HUES6 (cell line): ENCODE results near the gene BMP8B.
A peak's percentile ranks its signal among the peaks of the same experiment; 100 is the strongest.

Source experiments
- H3K27ac ChIP-seq: 2 replicates; pipeline ENCODE4 v1.7.0; 2013; ENCODE audit warnings: low read depth, mild to moderate bottlenecking, low read length, inconsistent platforms
- H3K27me3 ChIP-seq: 2 replicates; pipeline ENCODE4 v1.6.1; 2013; ENCODE audit warnings: low read length; ENCODE audit not compliant: control insufficient read depth, insufficient read depth
- H3K36me3 ChIP-seq: 2 replicates; pipeline ENCODE4 v1.6.1; 2013; ENCODE audit warnings: low read length; ENCODE audit not compliant: control insufficient read depth, insufficient read depth
- H3K4me1 ChIP-seq: 2 replicates; pipeline ENCODE4 v1.6.1; 2013; ENCODE audit warnings: low read length; ENCODE audit not compliant: control insufficient read depth, insufficient read depth
- H3K4me3 ChIP-seq: 2 replicates; pipeline ENCODE4 v1.5.1; 2013; ENCODE audit warnings: low read depth, low read length
- H3K9ac ChIP-seq: one replicate; pipeline ENCODE4 v1.6.1; 2013; ENCODE audit warnings: mild to moderate bottlenecking, low read length
- H3K9me3 ChIP-seq: 2 replicates; pipeline ENCODE4 v1.6.1; 2013; ENCODE audit warnings: low read depth, low read length; ENCODE audit not compliant: control insufficient read depth, insufficient read depth

BMP8B gene

DNA sequence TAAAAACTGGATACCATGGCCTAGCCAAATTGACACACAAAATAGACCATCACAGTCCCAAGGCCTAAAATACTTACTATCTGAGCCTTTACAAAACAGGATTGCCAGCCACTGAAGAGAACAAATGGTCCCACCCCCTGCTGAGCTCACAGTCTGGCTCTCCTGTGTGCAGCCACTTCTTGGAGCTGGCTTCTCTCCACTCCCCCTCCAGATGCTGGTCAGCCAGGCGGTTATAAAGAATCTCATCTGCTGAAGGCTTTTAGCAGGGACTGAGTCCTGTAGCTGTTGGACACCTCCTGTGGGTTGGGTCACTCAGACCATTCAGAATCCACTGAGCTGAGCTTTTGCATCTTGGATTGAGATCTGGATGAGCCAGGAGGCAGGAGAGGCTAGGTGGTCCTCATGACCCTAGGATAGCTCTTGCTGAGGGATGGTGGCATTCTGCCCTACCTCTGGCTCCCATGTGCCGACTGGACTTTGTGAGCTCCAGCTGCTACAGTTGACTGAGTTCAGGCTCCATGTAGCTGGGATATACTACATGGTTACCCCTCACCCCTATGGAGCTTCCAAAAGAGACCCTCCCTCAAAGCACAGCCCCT lies 33.7 kb downstream of the BMP8B start:
- Histone ChIP-seq H3K27me3 (no peaks in the 10 kb centered on the region), H3K4me1 (no peaks in the 10 kb centered on the region), H3K27ac (no peak overlapping the region), H3K9me3 (peaks cover 3% of the 10 kb centered on the region; the same call in 1 of the 2 replicates), H3K36me3 (peaks cover 74% of the 10 kb centered on the region), H3K4me3 (no peak overlapping the region), H3K9ac (no peak overlapping the region)

DNA sequence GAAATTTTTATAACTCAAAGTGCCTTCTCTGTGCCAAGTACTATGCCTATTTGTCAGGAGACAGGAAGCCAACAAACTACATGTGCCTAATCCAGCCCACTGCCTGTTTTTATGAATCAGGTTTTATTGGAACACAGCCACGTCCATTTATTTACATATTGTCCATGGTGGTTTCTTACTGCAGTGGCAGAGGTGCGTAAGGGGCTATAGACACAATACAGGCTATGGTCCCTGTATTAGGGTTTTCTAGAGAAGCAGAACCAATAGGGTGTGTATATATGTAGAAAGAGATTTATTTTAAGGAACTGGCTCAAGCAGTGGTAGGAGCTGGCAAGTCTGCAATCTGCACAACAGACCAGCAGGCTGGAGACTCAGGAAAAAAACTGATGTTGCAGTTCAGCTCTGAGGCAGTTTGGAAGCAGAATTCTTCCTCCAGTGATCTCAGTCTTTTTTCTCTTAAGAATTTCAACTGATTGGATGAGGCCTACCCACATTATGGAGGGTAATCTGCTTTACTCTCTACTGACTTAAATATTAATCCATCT lies 34.6 kb downstream of the BMP8B start:
- Histone ChIP-seq H3K4me1 (no peaks in the 10 kb centered on the region), H3K4me3 (no peak overlapping the region), H3K36me3 (peaks cover 80% of the 10 kb centered on the region), H3K27me3 (no peaks in the 10 kb centered on the region), H3K27ac (no peak overlapping the region), H3K9me3 (no peaks in the 10 kb centered on the region), H3K9ac (no peak overlapping the region)

DNA sequence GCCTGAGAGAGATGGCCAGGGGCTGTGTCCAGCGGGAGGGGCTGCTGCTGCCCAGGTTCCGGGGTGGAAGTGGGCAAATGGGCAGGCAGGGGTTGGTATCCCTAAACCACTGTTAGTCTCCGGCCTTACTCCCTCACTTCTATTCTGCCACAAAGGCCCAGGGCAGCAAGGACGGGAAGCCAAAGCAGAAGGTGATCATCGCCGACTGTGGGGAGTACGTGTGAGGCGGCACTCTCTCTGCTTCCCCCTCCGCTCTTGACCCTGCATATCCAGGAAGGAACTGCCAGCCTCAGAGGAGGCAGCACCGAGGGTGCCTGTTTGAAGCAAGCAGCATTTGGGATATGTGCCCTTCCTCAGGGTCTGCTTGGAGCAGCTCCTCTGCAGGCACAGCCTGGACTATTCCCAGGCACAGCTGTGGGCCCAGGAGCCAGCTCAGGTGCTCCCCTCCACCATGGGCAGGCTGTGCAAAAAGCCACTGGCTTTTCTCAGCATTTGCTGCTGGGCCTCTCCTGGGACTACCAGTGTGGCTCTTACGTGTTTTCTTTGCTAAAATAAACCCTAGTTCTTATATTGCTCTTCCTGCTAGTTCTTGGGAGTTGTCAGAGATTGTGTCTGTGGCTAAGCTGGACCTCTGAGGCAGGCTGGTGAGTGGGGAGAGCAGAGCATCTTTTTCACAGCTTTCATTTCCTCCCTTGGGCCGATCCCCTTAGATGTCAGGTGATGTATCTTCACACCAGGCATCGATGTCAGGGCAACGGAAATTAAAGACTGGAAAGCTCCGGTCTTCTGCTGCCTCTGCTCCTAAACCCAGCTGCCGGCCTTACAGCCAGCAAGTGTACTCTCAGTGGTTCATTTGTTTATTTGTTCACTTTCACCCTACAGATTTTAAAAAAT lies 35.3 kb downstream of the BMP8B start:
- H3K9ac ChIP-seq: no peak overlapping the region
- no peak overlapping the region for H3K4me3 ChIP-seq
- H3K4me1 ChIP-seq: no peaks in the 10 kb centered on the region
- H3K27ac ChIP-seq: no peak overlapping the region
- H3K36me3 ChIP-seq: peaks cover 87% of the 10 kb centered on the region
- H3K27me3 ChIP-seq: no peaks in the 10 kb centered on the region
- no peaks in the 10 kb centered on the region for H3K9me3 ChIP-seq

- H3K4me3 ChIP-seq: no peak overlapping the region
- H3K27ac ChIP-seq: no peak overlapping the region
- peaks cover 92% of the 10 kb centered on the region for H3K36me3 ChIP-seq
- H3K9ac ChIP-seq: no peak overlapping the region
- H3K9me3 ChIP-seq: no peaks in the 10 kb centered on the region
- no peaks in the 10 kb centered on the region for H3K4me1 ChIP-seq
- no peaks in the 10 kb centered on the region for H3K27me3 ChIP-seq
Measured at GRCh38 chr1:39752703-39753102, 36.0 kb downstream of the BMP8B start.

- no peak overlapping the region for H3K27ac ChIP-seq
- H3K36me3 ChIP-seq: peaks cover 92% of the 10 kb centered on the region
- no peaks in the 10 kb centered on the region for H3K4me1 ChIP-seq
Measured at GRCh38 chr1:39751595-39751994, 37.1 kb downstream of the BMP8B start.

GRCh38 chr1:39745016-39745670 lies 43.5 kb downstream of the BMP8B start:
- Histone ChIP-seq H3K9ac (no peak overlapping the region), H3K36me3 (peaks cover 87% of the 10 kb centered on the region), H3K9me3 (no peaks in the 10 kb centered on the region), H3K27me3 (no peaks in the 10 kb centered on the region), H3K27ac (no peak overlapping the region), H3K4me3 (no peak overlapping the region), H3K4me1 (no peaks in the 10 kb centered on the region)

More at GRCh38 chr1:39751595-39751994, 37.1 kb downstream of the BMP8B start:
- Histone ChIP-seq H3K4me3 (no peak overlapping the region), H3K27me3 (no peaks in the 10 kb centered on the region), H3K9me3 (no peaks in the 10 kb centered on the region), H3K9ac (no peak overlapping the region)

DNA sequence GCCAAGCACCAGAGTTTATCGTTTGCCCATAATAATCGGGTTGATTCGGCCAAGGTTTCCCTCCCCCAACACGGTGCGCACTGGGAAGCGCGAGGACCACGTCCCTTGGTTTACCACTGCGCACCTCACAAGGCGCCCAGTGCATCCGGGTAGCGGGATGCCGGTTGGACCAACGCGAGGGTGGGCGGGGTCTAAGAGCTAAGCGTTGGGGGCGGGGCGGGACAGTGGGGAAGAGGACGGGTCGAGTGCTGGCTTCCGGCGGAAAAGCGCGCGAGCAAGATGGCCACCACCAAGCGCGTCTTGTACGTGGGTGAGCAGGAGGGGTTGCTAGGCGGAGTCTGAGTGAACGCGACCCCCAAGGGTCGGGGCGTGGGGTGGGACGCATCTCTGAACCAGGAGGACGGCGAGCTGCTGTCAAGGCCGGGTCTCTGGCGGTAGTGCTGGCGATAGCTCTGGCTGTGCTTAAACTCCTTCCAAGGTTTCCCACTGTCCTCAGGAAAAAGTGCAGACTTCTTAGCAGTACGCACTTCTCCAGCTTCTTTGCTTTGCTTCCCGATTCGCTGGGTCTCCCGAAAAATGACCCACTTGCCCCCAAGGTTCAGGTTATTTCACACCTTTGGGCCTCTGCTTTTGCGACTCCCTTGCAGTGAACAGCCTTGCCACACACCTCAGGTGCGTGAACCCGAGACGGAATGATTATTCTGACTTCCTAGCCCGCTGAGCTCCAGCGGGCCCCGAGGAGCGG lies 49.9 kb downstream of the BMP8B start, which contains the start of gene PPIE:
Gene PPIE (plus strand): TSS at position 261 of the 745 bp plus-strand sequence. CDS start 19 bp downstream, at position 280.
- peak within 1 kb of the TSS; percentile 89 for H3K4me3 ChIP-seq
- peaks cover 27% of the 10 kb centered on the region for H3K36me3 ChIP-seq
- H3K27me3 ChIP-seq: peaks cover 42% of the 10 kb centered on the region
- H3K27ac ChIP-seq: no peak within 1 kb of the TSS; the same call in 1 of the 2 replicates
- peak within 1 kb of the TSS; percentile 89 for H3K9ac ChIP-seq
- no peaks in the 10 kb centered on the region for H3K9me3 ChIP-seq
- 0 out of 2 replicates have a peak, but pooled peaks cover 3% of the 10 kb centered on the region for H3K4me1 ChIP-seq

GRCh38 chr1:39737546-39738169 lies 51.0 kb downstream of the BMP8B start:
- H3K27ac ChIP-seq: no peak overlapping the region
- H3K9me3 ChIP-seq: no peaks in the 10 kb centered on the region

DNA sequence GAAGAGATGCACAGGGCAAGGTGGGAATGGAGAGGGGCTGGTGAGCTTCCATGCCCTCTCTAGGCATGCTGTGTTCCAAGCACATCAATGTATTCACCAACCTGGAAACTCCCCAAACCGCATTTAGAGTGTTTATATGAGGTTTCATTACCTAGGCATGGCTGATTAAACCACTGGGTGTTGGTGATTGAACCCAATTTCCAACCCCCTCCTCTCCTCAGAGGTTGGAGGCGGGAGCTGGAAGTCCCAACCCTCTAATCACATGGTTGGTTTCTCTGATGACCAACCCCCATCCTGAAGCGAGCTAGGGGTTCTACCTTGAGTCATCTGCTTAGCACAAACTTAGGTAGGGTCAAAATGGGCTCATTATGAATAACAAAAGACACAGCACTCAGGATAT lies 52.9 kb downstream of the BMP8B start:
- H3K27me3 ChIP-seq: peaks cover 72% of the 10 kb centered on the region
- H3K4me1 ChIP-seq: 0 out of 2 replicates have a peak, but pooled peaks cover 3% of the 10 kb centered on the region
- H3K4me3 ChIP-seq: no peak overlapping the region
- H3K9me3 ChIP-seq: no peaks in the 10 kb centered on the region
- no peak overlapping the region for H3K27ac ChIP-seq
- no peak overlapping the region for H3K9ac ChIP-seq
- no peaks in the 10 kb centered on the region for H3K36me3 ChIP-seq

More at GRCh38 chr1:39737546-39738169, 51.0 kb downstream of the BMP8B start:
- Histone ChIP-seq H3K27me3 (peaks cover 53% of the 10 kb centered on the region), H3K4me3 (no peak overlapping the region), H3K4me1 (0 out of 2 replicates have a peak, but pooled peaks cover 3% of the 10 kb centered on the region), H3K36me3 (peaks cover 16% of the 10 kb centered on the region), H3K9ac (no peak overlapping the region)

- H3K27ac ChIP-seq: no peak overlapping the region
- no peak overlapping the region for H3K4me3 ChIP-seq
- H3K9me3 ChIP-seq: no peaks in the 10 kb centered on the region
- H3K27me3 ChIP-seq: peaks cover 97% of the 10 kb centered on the region
- H3K9ac ChIP-seq: no peak overlapping the region
- no peaks in the 10 kb centered on the region for H3K36me3 ChIP-seq
- H3K4me1 ChIP-seq: no peaks in the 10 kb centered on the region
Measured at GRCh38 chr1:39733161-39733560, 55.5 kb downstream of the BMP8B start.
